SK-N-SH (cell line): ENCODE measurements around the gene PIP4P1. TPM values are rescaled to one million over a fixed set of nuclear protein-coding genes. Genes with fewer than 3 reads are reported as not detected.

ENCODE experiments used
- CTCF ChIA-PET: fragments of 300-600, 350-600 bp; formaldehyde crosslinking; extraction: SDS; loops from one replicate; lab custom pipeline; 2021; lab: Yijun Ruan, JAX
- POLR2A ChIA-PET: fragments of 350-600 bp; sonication (Branson Sonifier 250); formaldehyde crosslinking; extraction: SDS; loops from one replicate; lab custom pipeline; 2020; ENCODE audit warnings: antibody characterized with exemption, inconsistent platforms; lab: Yijun Ruan, JAX
- DNase-seq: peaks from one replicate; pipeline ENCODE4 v3.0.0; 2012
- H2AFZ ChIP-seq: fragments of 200-600 bp; sonication (generic); 2 replicates; pipeline ENCODE4 v1.8.1; 2016; ENCODE audit warnings: antibody characterized with exemption, mild to moderate bottlenecking, low read depth
- H3F3A ChIP-seq: fragments of 200-600 bp; sonication (generic); replicated peaks from 2 replicates; pipeline ENCODE3; 2016; ENCODE audit warnings: antibody characterized with exemption, mild to moderate bottlenecking; ENCODE audit not compliant: insufficient read depth
- H3K27ac ChIP-seq, 2 experiments: fragments of 200-500 bp in 1 of 2; fragments of 200-600 bp in 1 of 2; sonication (Bioruptor generic) in 1 of 2; sonication (generic), shearing (Covaris generic) in 1 of 2; 2 replicates each; pipeline versions ENCODE4 v1.5.1 to v1.6.1; 2014 to 2016; ENCODE audit warnings: low read depth in 2 of 2, inconsistent platforms in 1 of 2, low read length in 1 of 2, mild to moderate bottlenecking in 1 of 2, mixed read lengths in 1 of 2
- H3K27me3 ChIP-seq: fragments of 200-600 bp; sonication (generic), shearing (Covaris generic); 2 replicates; pipeline ENCODE4 v1.6.1; 2016; ENCODE audit warnings: mixed run types; ENCODE audit not compliant: insufficient read depth
- H3K36me3 ChIP-seq, 2 experiments: fragments of 200-500 bp in 1 of 2; fragments of 200-600 bp in 1 of 2; sonication (Bioruptor generic) in 1 of 2; sonication (generic) in 1 of 2; replicated peaks in 1 of 2; 2 replicates each; pipeline versions ENCODE3 to v1.5.1; 2014 to 2016; ENCODE audit warnings: low read length in 1 of 2, mild to moderate bottlenecking in 1 of 2; ENCODE audit not compliant: insufficient read depth in 2 of 2, control insufficient read depth in 1 of 2
- H3K4me1 ChIP-seq, 2 experiments: fragments of 200-500 bp in 1 of 2; fragments of 200-600 bp in 1 of 2; sonication (Bioruptor generic) in 1 of 2; sonication (generic), shearing (Covaris generic) in 1 of 2; 2 replicates each; pipeline versions ENCODE4 v1.5.1 to v1.6.1; 2014 to 2016; ENCODE audit warnings: low read depth in 1 of 2, low read length in 1 of 2, mixed run types in 1 of 2; ENCODE audit not compliant: insufficient read depth in 2 of 2, control insufficient read depth in 1 of 2
- H3K4me2 ChIP-seq: fragments of 200-600 bp; sonication (generic), shearing (Covaris generic); 2 replicates; pipeline ENCODE4 v1.6.1; 2017; ENCODE audit warnings: mixed run types
- H3K4me3 ChIP-seq, 2 experiments: fragments of 200-500 bp in 1 of 2; fragments of 200-600 bp in 1 of 2; sonication (Bioruptor generic) in 1 of 2; sonication (generic), shearing (Covaris generic) in 1 of 2; 2 replicates each; pipeline versions ENCODE4 v1.5.1 to v1.8.1; 2014 to 2016; ENCODE audit warnings: low read depth in 2 of 2, inconsistent platforms in 1 of 2, low read length in 1 of 2, mild to moderate bottlenecking in 1 of 2, mixed read lengths in 1 of 2, moderate library complexity in 1 of 2
- H3K79me2 ChIP-seq: fragments of 200-600 bp; sonication (generic); 2 replicates; pipeline ENCODE4 v1.8.1; 2017; ENCODE audit warnings: mild to moderate bottlenecking; ENCODE audit not compliant: insufficient read depth
- H3K9ac ChIP-seq: fragments of 200-600 bp; sonication (generic); 2 replicates; pipeline ENCODE4 v1.6.1; 2017; ENCODE audit warnings: mixed run types
- H3K9me2 ChIP-seq: fragments of 200-600 bp; sonication (generic); 2 replicates; pipeline ENCODE4 v1.6.1; 2017; ENCODE audit warnings: mixed run types
- H3K9me3 ChIP-seq: fragments of 200-600 bp; sonication (generic); 2 replicates; pipeline ENCODE4 v1.6.1; 2017; ENCODE audit warnings: mixed run types, mild to moderate bottlenecking, moderate library complexity
- H4K20me1 ChIP-seq: fragments of 200-600 bp; sonication (generic); 2 replicates; pipeline ENCODE4 v1.6.1; 2017; ENCODE audit warnings: mild to moderate bottlenecking, mixed run types; ENCODE audit not compliant: insufficient read depth
- CTCF ChIP-seq: fragments of 200-600 bp; sonication (generic); IDR thresholded peaks from 2 replicates; pipeline ENCODE4 v1.6.1; 2017; ENCODE audit warnings: antibody characterized with exemption, mild to moderate bottlenecking, moderate library complexity
- ELF1 ChIP-seq: IDR thresholded peaks from 2 replicates; pipeline ENCODE4 v1.4.0; 2012
- EP300 ChIP-seq, 2 experiments: IDR thresholded peaks; 2 replicates each; pipeline versions ENCODE4 v1.4.0 to v1.6.1; 2012; ENCODE audit warnings: borderline replicate concordance in 1 of 2, low read depth in 1 of 2, low read length in 1 of 2
- FOXJ3 ChIP-seq: sonication (generic); formaldehyde crosslinking; IDR thresholded peaks from 2 replicates; pipeline ENCODE4 v1.5.1; 2020; ENCODE audit warnings: mild to moderate bottlenecking, missing genetic modification reagents
- MAX ChIP-seq: IDR thresholded peaks from 2 replicates; pipeline ENCODE4 v1.4.0; 2012; ENCODE audit warnings: low read depth
- MEF2A ChIP-seq: IDR thresholded peaks from 2 replicates; pipeline ENCODE4 v1.4.0; 2012; ENCODE audit warnings: low read depth, borderline replicate concordance
- MXI1 ChIP-seq: IDR thresholded peaks from 2 replicates; pipeline ENCODE4 v1.6.1; 2012; ENCODE audit warnings: mild to moderate bottlenecking, low read depth, low read length, improper control_type of control experiment
- NFIC ChIP-seq: IDR thresholded peaks from 2 replicates; pipeline ENCODE4 v1.4.0; 2012; ENCODE audit warnings: borderline replicate concordance
- RAD21 ChIP-seq: IDR thresholded peaks from 2 replicates; pipeline ENCODE4 v1.6.1; 2012; ENCODE audit warnings: mild to moderate bottlenecking, low read length
- YY1 ChIP-seq: IDR thresholded peaks from 2 replicates; pipeline ENCODE4 v1.4.0; 2012; ENCODE audit warnings: low read depth, mild to moderate bottlenecking
- ZBTB33 ChIP-seq: IDR thresholded peaks from 2 replicates; pipeline ENCODE4 v1.4.0; 2012; ENCODE audit warnings: low read depth, borderline replicate concordance
- WGBS: methylation state at CpG from one replicate; pipeline ENCODE4 v1.1.6; 2017; ENCODE audit warnings: low lambda C conversion rate; 5-methylcytosine and 5-hydroxymethylcytosine counted together
- polyA plus RNA-seq, 3 experiments: library from polyadenylated mRNA; depleted of rRNA; stranded (reverse); fragments of >200 nt; gene quantifications; 2 replicates each; pipeline ENCODE4 v1.2.3, GENCODE V29; 2012
- small RNA-seq, 7 experiments: library from RNA; depleted of rRNA; stranded (forward); fragments of <200 nt; gene quantifications; one replicate each; pipeline ENCODE3, GENCODE V24; 2012

PIP4P1 gene
- polyA plus RNA-seq, 1 of the 3 experiments (the other 2 are of a cell fraction), result 30.7 TPM

GRCh38 chr14:20412411-20412810 is 48.8 kb downstream of the PIP4P1 start:
- Histone ChIP-seq H2AFZ (peak overlapping the region; percentile 99), H3K79me2 (peaks cover 30% of the 10 kb centered on the region), H3K4me1 (peaks cover 0 to 17% of the 10 kb centered on the region in 2 experiments; a peak in 2 of 4 replicates), H3K4me3 (peak overlapping the region; percentile 60 to 85), H3K36me3 (peaks cover 3 to 7% of the 10 kb centered on the region in 2 experiments)
- POLR2A ChIA-PET, result interaction anchor here (0.7 to 2.4 kb wide), 3 partner anchors 43 to 57 kb away, joined by 3 to 9 read pairs (median 4); partner anchors contain the start of genes APEX1, OSGEP and PIP4P1
- DNase-seq, result no peak
- CTCF ChIA-PET, result interaction anchor here (0.6 kb wide), 1 partner anchor 214 kb away, joined by 3 read pairs; no protein-coding TSS in a partner anchor
- no peak for TF ChIP-seq NFIC
- no peak for TF ChIP-seq YY1
- no peak for TF ChIP-seq MXI1
- no peak for TF ChIP-seq RAD21
- no peak for TF ChIP-seq FOXJ3 (CRISPR knock-in tag)
- TF ChIP-seq MEF2A, result no peak
- TF ChIP-seq ZBTB33, result no peak
- no peak for TF ChIP-seq ELF1
- no peak for TF ChIP-seq EP300 (IDR thresholded peaks at IDR 0.05; ENCODE audit: borderline replicate concordance in 1 of 2, low read depth in 1 of 2, low read length in 1 of 2)
- TF ChIP-seq, all 33 proteins: peak for 0
- Histone ChIP-seq H3K27ac (peak overlapping the region; percentile 92 to 95; a peak in 3 of 4 replicates), H3K9ac (peak overlapping the region; percentile 89), H3F3A (peaks cover 18% of the 10 kb centered on the region), H3K4me2 (peak overlapping the region; percentile 70), H3K9me2 (no peaks in the 10 kb centered on the region), H3K27me3 (no peaks in the 10 kb centered on the region), H4K20me1 (no peaks in the 10 kb centered on the region), H3K9me3 (no peaks in the 10 kb centered on the region)
- WGBS, result 13% methylated on average over 7 of the region's 7 CpGs

- Histone ChIP-seq H3K4me1 (peaks cover 0 to 16% of the 10 kb centered on the region in 2 experiments; a peak in 2 of 4 replicates), H3K4me3 (0 out of 4 replicates have a peak overlapping the region, but pooled peaks of 1 of the 2 experiments have one; percentile 2), H3K27ac (peak overlapping the region in 1 of 2 experiments; percentile 24; a peak in 1 of 4 replicates), H3K4me2 (peak overlapping the region; percentile 33; the same call in 1 of the 2 replicates), H2AFZ (no peak overlapping the region), H4K20me1 (no peaks in the 10 kb centered on the region), H3K9ac (no peak overlapping the region)
- WGBS, result 25% methylated on average over 2 of the region's 2 CpGs
- POLR2A ChIA-PET, result no interaction called here
- TF ChIP-seq MEF2A (peak; percentile 68; the same call in 1 of the 2 replicates), CTCF (no peak), MAX (no peak)
- TF ChIP-seq, all 33 proteins: peak for 1
- Histone ChIP-seq H3K27me3 (no peaks in the 10 kb centered on the region), H3K36me3 (peaks cover 20 to 26% of the 10 kb centered on the region in 2 experiments), H3K79me2 (peaks cover 44% of the 10 kb centered on the region), H3K9me2 (no peaks in the 10 kb centered on the region), H3F3A (peaks cover 18% of the 10 kb centered on the region), H3K9me3 (no peaks in the 10 kb centered on the region)
- CTCF ChIA-PET, result interaction anchor here (1.5 kb wide), 1 partner anchor 282 kb away, joined by 4 read pairs; no protein-coding TSS in a partner anchor
- no peak for DNase-seq
Measured at GRCh38 chr14:20409226-20409625, 52.0 kb downstream of the PIP4P1 start.

Small RNA genes lying within 50 kb of the gene (small RNA-seq; reads per million reads assigned to genes)
- 0 to 17.9 (median 2.9) reads per million in 7 experiments for gene RNA5SP382

Other genes starting within 250 kb of the PIP4P1 start
- not detected in 2 replicates for gene OR11H6, start 237.7 kb downstream of the PIP4P1 start, polyA plus RNA-seq (2012; rRNA removed)
- gene OR11H7, start 232.5 kb downstream of the PIP4P1 start, polyA plus RNA-seq (2012; rRNA removed), result not detected in 2 replicates
- not detected in 2 replicates for gene OR11H4, start 222.1 kb downstream of the PIP4P1 start, polyA plus RNA-seq (2012; rRNA removed)
- 14.6 and 15.7 TPM in 2 replicates for gene TTC5, start 155.5 kb downstream of the PIP4P1 start, polyA plus RNA-seq (2012; rRNA removed)
- gene CCNB1IP1, start 128.2 kb downstream of the PIP4P1 start, polyA plus RNA-seq (2012; rRNA removed), result 35.4 and 48.5 TPM in 2 replicates
- 21.4 and 23.3 TPM in 2 replicates for gene PARP2, start 117.8 kb downstream of the PIP4P1 start, polyA plus RNA-seq (2012; rRNA removed)
- gene TEP1, start 47.9 kb downstream of the PIP4P1 start, polyA plus RNA-seq (2012; rRNA removed), result 12.1 and 13.3 TPM in 2 replicates
- gene KLHL33, start 25.3 kb downstream of the PIP4P1 start, polyA plus RNA-seq (2012; rRNA removed), result not detected in 2 replicates
- gene OSGEP, start 6.6 kb downstream of the PIP4P1 start, polyA plus RNA-seq (2012; rRNA removed), result 32.9 and 38.7 TPM in 2 replicates
- 279 and 291 TPM in 2 replicates for gene APEX1, start 6.2 kb downstream of the PIP4P1 start, polyA plus RNA-seq (2012; rRNA removed)
- gene PNP, start 8.0 kb upstream of the PIP4P1 start, polyA plus RNA-seq (2012; rRNA removed), result 29.8 and 38.2 TPM in 2 replicates
- not detected in 2 replicates for gene RNASE10, start 44.1 kb upstream of the PIP4P1 start, polyA plus RNA-seq (2012; rRNA removed)
- not detected in 2 replicates for gene RNASE9, start 99.6 kb upstream of the PIP4P1 start, polyA plus RNA-seq (2012; rRNA removed)
- gene RNASE11, start 126.6 kb upstream of the PIP4P1 start, polyA plus RNA-seq (2012; rRNA removed), result not detected in 2 replicates
- not detected in 2 replicates for gene RNASE12, start 129.9 kb upstream of the PIP4P1 start, polyA plus RNA-seq (2012; rRNA removed)
- gene OR6S1, start 180.3 kb upstream of the PIP4P1 start, polyA plus RNA-seq (2012; rRNA removed), result not detected in 2 replicates
- gene RNASE4, start 223.1 kb upstream of the PIP4P1 start, polyA plus RNA-seq (2012; rRNA removed), result 11.6 and 12.4 TPM in 2 replicates
- 3.6 and 3.9 TPM in 2 replicates for gene ANG, start 227.3 kb upstream of the PIP4P1 start, polyA plus RNA-seq (2012; rRNA removed)